ENCODE measurements around the gene CUL4A.
"Not testable (repeated sequence)": the region's sequence is repeated elsewhere in the genome, so short reads cannot be mapped to it uniquely, and the experiment has no call there.

The CUL4A gene

DNA sequence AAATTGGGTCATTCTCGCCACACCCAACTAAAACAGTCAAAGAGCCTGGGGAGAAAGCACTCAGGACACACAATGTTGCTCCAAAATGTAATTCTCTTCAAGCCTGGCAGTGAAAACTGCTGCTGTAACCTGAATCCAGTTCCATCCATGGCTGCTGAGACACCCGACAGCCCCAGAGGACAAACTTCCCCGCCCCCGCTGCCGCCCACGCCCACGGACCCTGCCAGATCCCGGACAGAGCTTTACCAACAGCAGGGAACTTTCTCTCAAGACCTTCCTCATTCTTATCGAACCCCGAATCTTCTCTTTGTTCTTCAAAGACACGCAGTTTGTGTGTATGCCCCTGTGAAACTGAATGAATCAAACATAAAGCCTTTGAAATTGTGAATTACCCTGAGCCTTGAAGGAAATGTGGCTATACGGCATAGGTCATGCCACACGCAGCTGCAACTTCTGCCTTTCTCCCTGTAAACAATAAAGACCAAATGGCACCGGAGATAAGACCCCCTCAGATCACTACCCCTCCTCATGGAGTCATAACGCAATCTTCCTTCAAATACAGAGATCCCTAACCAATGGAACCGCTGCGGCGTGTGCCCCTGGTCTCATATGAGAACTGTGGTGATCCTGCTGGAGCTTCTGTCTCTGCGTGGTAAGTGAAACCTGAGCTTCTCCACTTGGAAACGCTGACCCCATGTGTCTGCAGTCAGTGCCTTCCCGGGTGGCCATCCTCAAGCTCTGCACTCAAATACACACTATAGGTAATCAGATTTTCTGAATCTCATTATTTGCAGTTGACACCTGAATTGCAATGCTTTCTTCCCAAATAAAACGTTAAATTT, 82.8 kb downstream of the CUL4A start:
- no peak for DNase-seq (ENCODE audit: low read depth)

DNA sequence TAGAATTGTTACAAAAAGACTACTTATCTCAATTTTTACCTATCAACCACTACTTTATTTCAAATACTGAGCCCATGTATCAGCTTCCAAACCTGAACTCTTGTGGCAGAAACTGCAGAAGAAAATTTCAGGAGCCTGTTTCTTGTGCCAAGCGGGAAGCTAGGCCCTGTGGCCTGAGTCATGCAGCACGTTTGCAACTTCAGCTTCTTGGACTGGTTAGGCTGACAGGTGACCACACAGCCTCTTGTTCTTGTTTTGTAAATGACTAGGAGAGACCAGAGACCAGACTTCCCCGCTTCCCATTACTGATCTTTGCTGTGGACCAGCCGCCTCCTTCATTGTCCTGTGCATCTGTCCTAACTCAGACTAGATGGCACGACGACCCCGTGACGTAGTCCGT, 84.3 kb downstream of the CUL4A start:
- DNase-seq (ENCODE audit: low read depth): no peak

DNA sequence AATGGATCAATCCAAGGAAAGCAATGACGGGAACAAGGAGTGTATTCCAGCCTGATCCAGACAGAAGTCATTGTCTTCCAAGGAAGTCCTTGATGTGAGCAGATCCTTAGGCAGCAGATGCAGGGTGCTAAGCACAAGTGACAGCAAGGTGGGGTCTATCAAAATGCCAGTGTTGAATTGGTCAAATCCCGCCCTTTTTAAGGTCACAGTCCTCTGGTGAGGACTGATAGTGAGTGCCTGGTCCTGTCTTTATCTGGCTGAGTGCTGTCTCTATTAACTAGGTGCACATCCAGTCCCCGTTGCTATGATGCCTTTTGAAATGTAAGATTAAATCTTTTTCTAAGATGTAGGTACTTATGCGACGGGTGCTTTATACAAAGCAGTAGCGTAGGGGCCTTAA, 86.4 kb downstream of the CUL4A start:
- no peak for DNase-seq (ENCODE audit: low read depth)

DNA sequence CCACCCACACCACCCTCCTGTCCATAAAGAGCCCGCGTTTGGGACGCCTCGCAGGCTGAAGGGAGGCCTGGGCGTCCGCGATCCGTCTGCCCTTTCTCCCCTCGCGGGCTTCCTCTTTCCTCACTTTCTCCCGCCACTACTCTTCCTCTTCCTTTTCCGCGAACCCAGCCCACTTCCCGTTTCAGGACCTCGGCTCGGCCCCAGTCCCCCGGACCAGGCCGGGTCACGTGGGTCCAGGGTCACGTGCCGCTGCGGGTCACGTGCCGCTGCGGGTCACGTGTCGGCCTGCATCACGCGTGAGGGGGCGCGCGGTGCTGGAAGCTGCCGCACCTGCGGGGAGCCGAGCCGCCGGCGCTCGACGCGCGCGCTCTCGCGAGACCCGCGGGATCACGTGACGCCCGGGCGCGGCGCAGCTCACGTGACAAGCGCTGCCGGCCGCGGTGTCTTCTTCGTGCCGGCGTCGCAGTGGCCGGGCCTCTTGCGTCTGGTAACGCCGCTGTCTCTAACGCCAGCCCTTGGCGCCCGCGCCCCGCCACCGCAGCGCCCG, 87.5 kb downstream of the CUL4A start, which contains the start of gene LAMP1:
Gene LAMP1 (plus strand): TSS at position 417 of the 547 bp plus-strand sequence. CDS start 196 bp downstream, outside the sequence.
- DNase-seq (ENCODE audit: low read depth): peak; percentile 98

DNA sequence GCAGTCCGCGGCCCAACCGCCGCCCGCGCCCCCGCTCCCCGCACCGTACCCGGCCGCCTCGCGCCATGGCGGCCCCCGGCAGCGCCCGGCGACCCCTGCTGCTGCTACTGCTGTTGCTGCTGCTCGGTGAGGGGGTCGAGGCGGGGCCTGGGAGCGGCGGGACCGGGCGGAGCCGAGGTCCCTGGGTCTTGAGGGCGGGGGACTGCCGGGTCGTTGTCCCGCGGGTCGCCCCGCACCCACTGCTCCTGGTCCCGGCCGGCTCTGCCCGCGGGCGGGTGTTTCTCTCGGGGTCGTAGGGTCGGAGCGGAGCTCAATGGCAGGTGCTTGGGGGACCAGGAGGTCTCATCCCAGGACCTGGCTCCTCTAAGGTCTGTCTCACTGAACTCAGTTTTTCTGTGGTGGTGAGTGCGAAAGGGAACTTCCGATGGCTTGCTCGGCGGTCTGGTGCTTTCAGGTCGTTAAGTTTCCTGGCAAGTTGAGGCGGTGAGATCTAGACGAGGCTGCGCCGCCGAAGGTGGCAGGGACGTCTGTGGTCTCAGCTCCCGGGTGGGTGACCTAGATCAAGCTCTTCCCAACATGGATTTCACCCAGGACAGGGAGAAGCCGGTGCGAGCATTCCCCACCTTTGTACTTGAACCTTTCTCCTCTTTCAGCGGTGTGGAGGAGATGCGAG, 88.1 kb downstream of the CUL4A start:
- peak; percentile 12 for DNase-seq (ENCODE audit: low read depth)

DNA sequence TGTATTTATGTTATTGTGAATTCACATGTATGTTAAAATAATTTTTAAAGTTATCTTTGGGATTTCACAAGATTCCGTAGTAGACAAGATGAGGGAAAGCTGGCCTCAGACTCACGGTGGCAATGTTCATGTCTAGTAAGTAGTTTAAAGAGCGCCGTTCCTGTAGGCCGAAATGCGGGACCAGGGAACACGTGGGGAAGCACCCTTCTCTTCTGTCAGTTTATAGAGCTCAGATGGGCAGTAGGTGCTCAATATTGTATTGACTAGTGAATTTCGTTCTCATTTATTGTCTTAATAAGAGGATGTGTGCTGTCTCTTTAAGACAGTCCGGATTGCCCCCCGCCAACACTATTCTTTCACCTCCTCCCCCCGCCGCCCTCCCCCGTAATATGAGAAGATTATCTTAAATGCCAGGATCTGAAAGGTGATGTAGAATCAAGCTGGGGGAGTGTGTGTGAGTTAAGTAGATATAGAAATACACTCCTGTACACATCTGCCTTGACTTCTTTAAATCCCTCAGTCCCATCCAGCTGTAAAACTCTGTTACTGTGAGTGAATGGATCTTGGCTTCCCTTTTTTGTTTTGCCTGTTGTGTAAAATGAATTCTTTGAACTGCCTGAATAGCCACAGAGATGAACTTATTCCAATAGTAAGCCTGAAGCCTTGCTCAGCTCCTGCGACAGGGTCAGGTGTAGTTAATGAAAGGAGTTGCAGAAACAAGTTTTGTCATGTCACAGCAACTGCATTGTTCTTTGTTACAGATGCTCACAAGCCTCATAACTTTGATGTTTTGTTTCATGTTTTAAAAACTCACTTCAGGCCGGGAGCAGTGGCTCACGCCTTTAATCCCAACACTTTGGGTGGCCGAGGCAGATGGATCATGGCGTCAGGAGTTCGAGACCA, 88.9 kb downstream of the CUL4A start:
- no peak for DNase-seq (ENCODE audit: low read depth)

DNA sequence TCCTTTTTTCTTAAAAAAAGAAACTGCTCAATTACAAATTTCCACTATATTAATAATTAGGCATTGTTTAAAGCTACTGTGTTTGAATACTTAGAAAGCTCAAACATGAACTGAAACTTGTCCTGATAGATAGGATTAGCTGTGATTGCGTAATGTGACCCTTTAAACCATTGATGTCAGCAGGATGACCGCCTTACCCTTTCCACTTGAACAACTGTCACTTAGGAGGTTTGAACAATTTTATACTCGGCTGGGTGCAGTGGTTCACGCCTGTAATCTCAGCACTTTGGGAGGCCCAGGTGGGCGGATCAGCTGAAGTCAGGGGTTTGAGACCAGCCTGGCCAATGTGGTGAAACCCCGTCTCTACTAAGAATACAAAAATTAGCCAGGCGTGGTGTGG, 90.5 kb downstream of the CUL4A start:
- no peak for DNase-seq (ENCODE audit: low read depth)

DNA sequence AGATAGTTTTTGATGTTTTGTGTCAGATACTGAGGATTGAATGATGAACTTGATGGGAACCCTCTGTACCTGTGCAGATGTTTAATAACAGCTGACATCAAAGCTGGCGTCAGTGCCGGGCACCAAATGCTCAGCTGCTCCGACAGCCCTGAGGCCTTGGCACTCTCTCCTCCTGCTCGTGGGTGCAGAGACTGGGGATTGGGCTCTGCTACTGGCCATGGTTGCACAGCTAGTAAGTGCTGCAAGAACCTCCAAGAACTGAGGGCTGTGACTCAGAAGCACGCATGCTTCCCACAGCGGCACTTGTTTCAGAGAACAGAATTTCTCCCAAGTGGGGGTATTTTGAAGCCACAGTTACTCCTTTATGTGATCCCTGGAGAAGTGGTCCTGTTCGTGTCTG, 93.6 kb downstream of the CUL4A start:
- no peak for DNase-seq (ENCODE audit: low read depth)

DNA sequence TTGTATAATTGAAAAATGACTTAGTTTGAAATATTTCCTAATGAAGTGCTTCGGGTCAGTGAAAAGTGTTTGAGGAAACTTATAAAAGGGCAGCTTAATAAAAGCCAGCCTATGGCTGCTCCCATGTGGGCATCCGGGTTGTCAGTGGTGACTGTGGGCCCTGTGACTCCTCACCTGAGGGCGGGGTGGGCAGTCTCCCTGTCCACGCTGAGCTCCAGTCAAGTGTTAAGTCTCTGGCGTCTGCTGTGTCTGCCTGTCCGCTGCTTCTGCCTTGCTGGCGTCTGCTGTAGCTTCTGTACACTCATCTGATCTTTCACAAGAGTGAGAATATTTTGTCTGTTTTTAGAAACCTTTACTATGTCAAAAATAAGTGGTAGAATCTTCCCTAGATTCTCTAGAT, 94.7 kb downstream of the CUL4A start:
- no peak for DNase-seq (ENCODE audit: low read depth)

DNA sequence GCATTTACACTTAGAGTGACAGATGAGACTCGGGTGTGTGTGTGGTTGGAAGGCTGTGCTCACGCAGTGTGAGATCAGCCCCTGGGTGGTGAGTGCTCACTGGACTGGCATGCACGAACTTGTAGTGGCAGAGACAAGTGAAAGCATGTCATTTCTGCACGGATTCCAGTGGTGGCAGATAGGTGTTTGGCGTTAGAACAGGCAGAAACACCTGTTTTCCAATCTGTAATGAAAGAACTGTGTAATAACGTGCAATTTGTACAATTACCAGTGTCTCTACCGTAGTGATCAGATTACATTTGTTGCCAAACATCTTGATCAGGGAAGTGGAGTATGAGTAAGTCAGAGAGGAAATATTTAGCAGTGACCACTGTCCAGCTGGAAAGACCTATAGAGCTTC, 95.8 kb downstream of the CUL4A start:
- no peak for DNase-seq (ENCODE audit: low read depth)

DNA sequence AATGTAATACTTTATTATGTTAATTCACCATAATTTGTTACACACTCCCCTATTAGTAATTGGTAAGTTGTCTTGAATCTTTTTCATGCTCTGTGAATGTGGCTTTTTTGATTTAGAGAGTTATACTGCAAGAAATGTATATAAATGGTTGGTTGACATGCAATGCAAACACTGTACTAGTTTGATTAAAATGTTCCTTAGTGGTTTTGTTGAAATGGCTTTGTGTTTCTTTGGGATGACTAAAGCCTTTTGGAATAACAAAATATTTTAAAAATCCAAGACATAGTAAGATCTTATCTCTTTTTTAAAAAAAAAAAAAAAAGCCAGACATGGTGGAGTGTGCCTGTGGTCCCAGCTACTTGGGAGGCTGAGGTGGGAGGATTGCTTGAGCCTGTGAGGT, 98.1 kb downstream of the CUL4A start:
- no peak for DNase-seq (ENCODE audit: low read depth)

DNA sequence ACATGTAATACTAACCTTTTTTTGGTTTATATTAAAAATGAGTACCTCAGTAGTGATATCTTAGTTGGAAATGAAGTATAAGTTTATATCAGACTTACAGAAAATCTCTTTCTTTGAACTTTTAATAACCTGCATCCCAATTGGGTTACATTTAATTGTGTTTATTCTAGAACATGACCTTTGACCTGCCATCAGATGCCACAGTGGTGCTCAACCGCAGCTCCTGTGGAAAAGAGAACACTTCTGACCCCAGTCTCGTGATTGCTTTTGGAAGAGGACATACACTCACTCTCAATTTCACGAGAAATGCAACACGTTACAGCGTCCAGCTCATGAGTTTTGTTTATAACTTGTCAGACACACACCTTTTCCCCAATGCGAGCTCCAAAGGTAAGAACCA, 100.1 kb downstream of the CUL4A start:
- no peak for DNase-seq (ENCODE audit: low read depth)

DNA sequence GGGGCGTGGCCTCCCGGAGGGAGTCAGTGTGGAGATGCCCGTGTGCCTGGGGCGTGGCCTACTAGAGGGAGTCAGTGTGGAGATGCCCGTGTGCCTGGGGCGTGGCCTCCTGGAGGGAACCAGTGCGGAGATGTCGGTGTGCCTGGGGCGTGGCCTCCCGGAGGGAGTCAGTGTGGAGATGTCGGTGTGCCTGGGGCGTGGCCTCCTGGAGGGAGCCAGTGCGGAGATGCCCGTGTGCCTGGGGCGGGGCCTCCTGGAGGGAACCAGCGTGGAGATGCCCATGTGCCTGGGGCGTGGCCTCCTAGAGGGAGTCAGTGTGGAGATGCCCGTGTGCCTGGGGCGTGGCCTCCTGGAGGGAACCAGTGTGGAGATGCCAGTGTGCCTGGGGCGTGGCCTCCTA, 104.7 kb downstream of the CUL4A start:
- DNase-seq (ENCODE audit: low read depth): not testable (repeated sequence)

DNA sequence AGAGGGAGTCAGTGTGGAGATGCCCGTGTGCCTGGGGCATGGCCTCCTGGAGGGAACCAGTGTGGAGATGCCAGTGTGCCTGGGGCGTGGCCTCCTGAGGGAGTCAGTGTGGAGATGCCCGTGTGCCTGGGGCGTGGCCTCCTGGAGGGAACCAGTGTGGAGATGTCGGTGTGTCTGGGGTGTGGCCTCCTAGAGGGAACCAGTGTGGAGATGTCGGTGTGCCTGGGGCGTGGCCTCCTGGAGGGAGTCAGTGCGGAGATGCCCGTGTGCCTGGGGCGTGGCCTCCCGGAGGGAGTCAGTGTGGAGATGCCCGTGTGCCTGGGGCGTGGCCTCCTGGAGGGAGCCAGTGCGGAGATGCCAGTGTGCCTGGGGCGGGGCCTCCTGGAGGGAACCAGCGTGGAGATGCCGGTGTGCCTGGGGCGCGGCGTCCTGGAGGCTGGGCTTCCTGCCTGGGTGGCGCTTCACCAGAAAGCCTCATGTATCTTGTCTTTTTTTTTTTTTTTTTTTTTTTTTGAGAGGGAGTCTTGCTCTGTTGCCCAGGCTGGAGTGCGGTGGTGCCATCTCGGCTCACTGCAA, 105.6 kb downstream of the CUL4A start:
- not testable (repeated sequence) for DNase-seq (ENCODE audit: low read depth)

DNA sequence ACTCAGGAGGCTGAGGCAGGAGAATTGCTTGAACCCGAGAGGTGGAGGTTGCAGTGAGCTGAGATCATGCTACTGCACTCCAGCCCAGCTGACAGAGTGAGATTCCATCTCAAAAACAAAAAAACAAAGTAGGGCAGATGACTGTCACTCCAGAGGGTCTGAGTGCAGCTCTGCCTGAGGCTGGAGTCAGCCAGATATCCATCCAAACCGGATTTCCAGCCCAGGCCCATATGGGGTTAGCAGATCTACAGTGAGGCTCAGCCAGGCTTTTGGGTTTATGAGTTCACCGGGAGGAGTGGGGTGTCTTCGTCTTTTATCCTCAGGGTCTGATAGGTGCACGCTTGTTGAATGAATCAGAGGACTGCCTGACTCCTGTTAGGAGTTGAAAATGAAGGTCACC, 106.6 kb downstream of the CUL4A start:
- no peak for DNase-seq (ENCODE audit: low read depth)

All from stimulated activated CD4-positive, alpha-beta T cell treated with anti-CD3 and anti-CD28 coated beads, Interleukin-2, amount 100 ng/mL, for 4 hours (primary cell).